ENCODE results near the gene PRKCQ.

DNA sequence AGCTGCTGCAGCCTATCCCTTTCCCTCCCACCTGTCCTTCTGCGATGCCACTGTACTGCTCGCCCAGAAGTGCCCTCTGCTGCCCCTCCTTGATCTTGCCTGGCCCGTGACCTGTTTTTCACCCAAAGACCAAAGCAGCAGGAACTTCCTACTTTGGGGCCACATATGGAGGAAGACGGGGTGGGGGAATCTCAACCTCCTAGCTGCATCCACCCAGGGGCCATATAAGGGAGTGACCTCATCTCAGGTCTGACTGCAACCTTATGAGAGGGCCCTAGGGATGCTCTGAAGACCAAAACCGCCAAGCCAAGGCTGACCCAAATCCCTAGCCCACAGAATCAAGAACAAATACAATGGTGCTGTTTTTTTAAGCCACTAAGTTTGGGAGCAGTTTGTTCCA is 15.7 kb downstream of the PRKCQ start:
- TF ChIP-seq GATA3 (IDR thresholded peaks at IDR 0.05; ENCODE audit: low read depth, low read length) (no peak), GATA2 (IDR thresholded peaks at IDR 0.05; ENCODE audit: low read depth, low read length) (no peak)

Data from SH-SY5Y (cell line).